Prostate gland (tissue), 2 donors: Measurements from ENCODE around the gene FKBP6.

Experiments used
- POLR2A ChIP-seq: fragments of 450-650 bp; IDR thresholded peaks from one replicate; pipeline ENCODE4 v1.6.1; 2016; ENCODE audit warnings: antibody characterized with exemption, mild to moderate bottlenecking
- POLR2AphosphoS5 ChIP-seq: sonication (generic); formaldehyde crosslinking; IDR thresholded peaks from one replicate; pipeline ENCODE4 v1.6.1; 2017; ENCODE audit warnings: antibody characterized with exemption
- TF ChIP-seq, protein P1 (sequence below), 4 experiments: fragments of 200-600 bp in 2 of 4; fragments of 450-650 bp in 2 of 4; sonication (generic) in 2 of 4; IDR thresholded peaks; 1 replicate in 3 of 4; 2 replicates in 1 of 4; pipeline ENCODE4 v1.5.1; 2016 to 2019; ENCODE audit warnings: antibody characterized with exemption in 4 of 4, mild to moderate bottlenecking in 2 of 4, moderate library complexity in 2 of 4

- no peak for TF ChIP-seq POLR2AphosphoS5
- TF ChIP-seq, protein P1, sequence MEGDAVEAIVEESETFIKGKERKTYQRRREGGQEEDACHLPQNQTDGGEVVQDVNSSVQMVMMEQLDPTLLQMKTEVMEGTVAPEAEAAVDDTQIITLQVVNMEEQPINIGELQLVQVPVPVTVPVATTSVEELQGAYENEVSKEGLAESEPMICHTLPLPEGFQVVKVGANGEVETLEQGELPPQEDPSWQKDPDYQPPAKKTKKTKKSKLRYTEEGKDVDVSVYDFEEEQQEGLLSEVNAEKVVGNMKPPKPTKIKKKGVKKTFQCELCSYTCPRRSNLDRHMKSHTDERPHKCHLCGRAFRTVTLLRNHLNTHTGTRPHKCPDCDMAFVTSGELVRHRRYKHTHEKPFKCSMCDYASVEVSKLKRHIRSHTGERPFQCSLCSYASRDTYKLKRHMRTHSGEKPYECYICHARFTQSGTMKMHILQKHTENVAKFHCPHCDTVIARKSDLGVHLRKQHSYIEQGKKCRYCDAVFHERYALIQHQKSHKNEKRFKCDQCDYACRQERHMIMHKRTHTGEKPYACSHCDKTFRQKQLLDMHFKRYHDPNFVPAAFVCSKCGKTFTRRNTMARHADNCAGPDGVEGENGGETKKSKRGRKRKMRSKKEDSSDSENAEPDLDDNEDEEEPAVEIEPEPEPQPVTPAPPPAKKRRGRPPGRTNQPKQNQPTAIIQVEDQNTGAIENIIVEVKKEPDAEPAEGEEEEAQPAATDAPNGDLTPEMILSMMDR (IDR thresholded peaks at IDR 0.05): no peak
- no peak for TF ChIP-seq POLR2A
These were observed 21.8 kb downstream of the FKBP6 start for GRCh38 chr7:73349763-73350162.
